Chondrocyte (in vitro differentiated cells): ENCODE results near the gene SLC8A2. TPM values are rescaled to one million over a fixed set of nuclear protein-coding genes. Genes with fewer than 3 reads are reported as not detected.
A peak's percentile ranks its signal among the peaks of the same experiment; 100 is the strongest.

Experiments used
- DNase-seq: peaks from one replicate; pipeline ENCODE4 v3.0.0; 2021; ENCODE audit warnings: mixed read lengths, low spot score
- H3K27ac Mint-ChIP-seq: one replicate; pipeline ENCODE4 v1.8.0; 2021; ENCODE audit warnings: mild to moderate bottlenecking, moderate library complexity, mixed read lengths; ENCODE audit not compliant: unreplicated experiment
- H3K27me3 Mint-ChIP-seq: 2 replicates; pipeline ENCODE4 v1.8.0; 2021; ENCODE audit warnings: low read depth, mixed read lengths
- H3K36me3 Mint-ChIP-seq: 2 replicates; pipeline ENCODE4 v1.8.0; 2021; ENCODE audit warnings: low read depth, mixed read lengths
- H3K4me1 Mint-ChIP-seq: 2 replicates; pipeline ENCODE4 v1.8.0; 2021; ENCODE audit warnings: low read depth, mild to moderate bottlenecking, mixed read lengths
- H3K4me3 Mint-ChIP-seq: one replicate; pipeline ENCODE4 v1.8.0; 2021; ENCODE audit warnings: mild to moderate bottlenecking, moderate library complexity, mixed read lengths; ENCODE audit not compliant: unreplicated experiment
- H3K9me3 Mint-ChIP-seq: 2 replicates; pipeline ENCODE4 v1.8.0; 2021; ENCODE audit warnings: low read depth, mixed read lengths
- total RNA-seq: library from RNA; stranded (reverse); gene quantifications from 3 replicates; pipeline ENCODE4 v1.2.1, GENCODE V29; 2021
- TF ChIP-seq, protein P1 (sequence below): fragments of 200-600 bp; sonication (generic); IDR thresholded peaks from 2 replicates; pipeline ENCODE4 v1.5.0; 2021; ENCODE audit warnings: antibody characterized with exemption, mild to moderate bottlenecking, moderate library complexity

The SLC8A2 gene
- total RNA-seq, 1 donor from 2014 or later: 0.42 TPM

DNA sequence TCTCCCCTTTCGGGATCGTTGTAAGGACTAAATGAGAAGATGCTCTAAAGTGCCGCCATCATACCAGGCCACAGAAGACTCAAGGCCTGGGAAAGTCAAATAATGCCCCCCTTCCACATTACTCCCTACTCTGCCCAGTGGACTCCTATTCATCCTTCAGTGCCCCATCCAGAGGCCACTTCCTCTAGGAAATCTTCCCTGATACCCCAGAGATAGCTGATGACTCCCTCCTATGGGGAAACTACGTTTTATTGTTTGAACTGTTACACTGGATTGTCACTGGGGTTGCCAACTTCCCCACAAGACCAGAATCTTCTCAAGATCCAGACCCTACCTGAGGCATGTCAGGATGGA is 66.5 kb downstream of the SLC8A2 start:
- H3K27ac Mint-ChIP-seq: no peak overlapping the region
- peaks cover 21% of the 10 kb centered on the region for H3K36me3 Mint-ChIP-seq
- no peak overlapping the region for H3K4me3 Mint-ChIP-seq
- no peaks in the 10 kb centered on the region for H3K4me1 Mint-ChIP-seq
- H3K27me3 Mint-ChIP-seq: no peaks in the 10 kb centered on the region
- DNase-seq: no peak
- no peaks in the 10 kb centered on the region for H3K9me3 Mint-ChIP-seq
- TF ChIP-seq, protein P1, sequence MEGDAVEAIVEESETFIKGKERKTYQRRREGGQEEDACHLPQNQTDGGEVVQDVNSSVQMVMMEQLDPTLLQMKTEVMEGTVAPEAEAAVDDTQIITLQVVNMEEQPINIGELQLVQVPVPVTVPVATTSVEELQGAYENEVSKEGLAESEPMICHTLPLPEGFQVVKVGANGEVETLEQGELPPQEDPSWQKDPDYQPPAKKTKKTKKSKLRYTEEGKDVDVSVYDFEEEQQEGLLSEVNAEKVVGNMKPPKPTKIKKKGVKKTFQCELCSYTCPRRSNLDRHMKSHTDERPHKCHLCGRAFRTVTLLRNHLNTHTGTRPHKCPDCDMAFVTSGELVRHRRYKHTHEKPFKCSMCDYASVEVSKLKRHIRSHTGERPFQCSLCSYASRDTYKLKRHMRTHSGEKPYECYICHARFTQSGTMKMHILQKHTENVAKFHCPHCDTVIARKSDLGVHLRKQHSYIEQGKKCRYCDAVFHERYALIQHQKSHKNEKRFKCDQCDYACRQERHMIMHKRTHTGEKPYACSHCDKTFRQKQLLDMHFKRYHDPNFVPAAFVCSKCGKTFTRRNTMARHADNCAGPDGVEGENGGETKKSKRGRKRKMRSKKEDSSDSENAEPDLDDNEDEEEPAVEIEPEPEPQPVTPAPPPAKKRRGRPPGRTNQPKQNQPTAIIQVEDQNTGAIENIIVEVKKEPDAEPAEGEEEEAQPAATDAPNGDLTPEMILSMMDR: no peak

DNA sequence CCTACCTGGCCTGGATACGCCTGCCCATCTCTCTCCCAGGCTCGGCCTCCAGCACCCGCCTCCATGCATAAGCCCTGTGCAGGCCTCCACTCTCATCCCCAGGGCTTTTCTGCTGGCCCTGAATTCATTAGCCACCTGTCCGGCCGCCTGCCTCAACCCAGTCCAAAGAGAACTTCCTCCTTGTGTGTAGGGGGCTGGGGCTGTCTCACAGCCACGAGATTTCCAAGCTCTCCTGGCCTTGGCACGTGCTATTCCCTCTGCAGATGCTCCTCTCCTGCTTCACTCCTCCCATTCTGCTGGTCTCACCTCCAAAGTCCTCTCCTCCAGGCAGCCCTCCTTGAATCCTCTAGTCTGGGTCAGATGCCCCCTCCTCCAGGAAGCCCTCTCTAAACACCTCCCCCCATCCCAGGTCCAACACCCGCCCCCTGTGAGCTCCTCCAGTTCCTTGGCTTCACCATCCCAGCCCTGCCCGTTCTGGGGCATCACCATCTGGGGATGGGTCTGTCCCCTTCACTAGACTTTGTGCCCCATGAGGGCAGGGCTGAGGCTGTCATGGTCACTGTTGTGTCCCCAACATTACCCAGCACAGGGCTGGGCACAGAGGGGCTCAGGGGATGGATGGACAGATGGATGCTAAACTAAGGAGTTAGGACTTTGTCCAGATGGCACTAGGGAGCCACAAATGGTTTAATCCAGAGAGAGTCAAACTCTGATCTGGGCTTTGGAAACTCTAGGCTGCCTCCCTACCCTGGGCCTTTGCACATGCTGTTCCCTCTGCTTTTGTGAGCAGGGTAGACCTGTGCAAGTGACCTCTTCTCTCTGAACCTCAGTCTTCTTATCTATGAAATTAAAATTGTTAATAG is 67.1 kb downstream of the SLC8A2 start:
- H3K9me3 Mint-ChIP-seq: no peaks in the 10 kb centered on the region
- TF ChIP-seq, protein P1: no peak
- no peaks in the 10 kb centered on the region for H3K27me3 Mint-ChIP-seq
- H3K4me3 Mint-ChIP-seq: no peak overlapping the region
- no peak for DNase-seq
- peaks cover 21% of the 10 kb centered on the region for H3K36me3 Mint-ChIP-seq
- H3K27ac Mint-ChIP-seq: no peak overlapping the region
- no peaks in the 10 kb centered on the region for H3K4me1 Mint-ChIP-seq

DNA sequence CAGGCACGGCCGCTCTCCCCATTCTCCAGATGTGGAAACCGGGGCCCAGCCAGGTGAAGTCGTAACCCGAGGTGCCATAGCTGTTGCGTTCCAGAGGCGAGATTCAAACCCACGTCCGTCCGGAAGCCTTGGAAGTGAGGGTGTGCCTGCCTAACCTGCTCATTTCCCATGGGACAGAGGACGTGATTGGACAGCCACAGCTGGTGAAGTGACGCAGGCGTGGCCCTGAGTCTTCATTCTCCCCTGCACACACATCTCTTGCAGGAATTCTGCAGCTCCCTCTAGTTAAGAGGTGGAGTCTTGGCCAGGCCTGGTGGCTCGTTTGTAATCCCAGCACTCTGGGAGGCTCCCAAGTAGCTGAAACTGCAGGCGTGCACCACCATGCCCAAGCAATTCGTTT is 69.2 kb downstream of the SLC8A2 start:
- Mint-ChIP-seq H3K36me3 (peaks cover 9% of the 10 kb centered on the region), H3K9me3 (no peaks in the 10 kb centered on the region), H3K27me3 (no peaks in the 10 kb centered on the region), H3K4me3 (no peak overlapping the region), H3K4me1 (no peaks in the 10 kb centered on the region), H3K27ac (no peak overlapping the region)
- DNase-seq: no peak
- TF ChIP-seq, protein P1: no peak

DNA sequence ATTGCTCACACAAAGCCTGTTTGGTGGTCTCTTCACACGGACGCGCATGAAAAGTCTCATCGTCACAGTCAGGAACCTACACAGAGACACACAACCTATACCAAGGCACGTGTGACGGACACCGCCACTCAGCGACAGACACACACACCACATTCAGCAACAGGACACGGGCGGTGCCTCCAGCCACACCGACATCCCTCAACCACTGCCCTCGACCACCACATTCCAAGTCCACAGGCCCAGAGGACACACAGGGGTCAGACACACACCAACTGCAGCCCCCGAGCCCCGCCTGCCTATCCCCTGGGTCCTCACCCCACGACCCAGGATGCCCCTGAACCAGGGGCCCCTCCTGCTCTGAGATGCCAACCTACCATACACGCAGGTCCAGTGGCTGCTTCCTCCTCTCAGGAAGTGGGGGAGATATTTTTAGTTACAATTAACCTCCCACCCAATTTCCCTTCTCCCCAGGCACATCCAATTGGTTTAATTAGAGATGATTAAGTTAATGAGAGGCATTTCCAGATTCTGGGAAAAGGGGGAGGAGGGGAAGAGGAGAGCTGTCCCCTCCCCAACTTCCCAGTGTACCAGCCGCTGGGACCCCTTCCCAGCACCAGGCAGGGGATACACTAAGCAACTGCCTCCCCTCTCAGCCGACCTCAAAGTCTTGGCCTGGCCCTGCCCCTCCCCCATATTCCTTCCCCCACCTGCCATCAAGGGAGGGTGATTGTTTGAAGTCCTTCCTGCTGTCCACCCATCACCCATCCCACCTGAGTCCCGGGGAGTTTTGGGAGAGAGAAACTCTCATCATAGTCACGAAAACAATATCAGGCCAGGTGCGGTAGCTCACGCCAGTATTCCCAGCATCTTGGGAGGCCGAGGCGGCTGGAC is 72.7 kb downstream of the SLC8A2 start:
- Mint-ChIP-seq H3K9me3 (no peaks in the 10 kb centered on the region), H3K36me3 (no peaks in the 10 kb centered on the region), H3K4me3 (no peak overlapping the region), H3K27me3 (peaks cover 6% of the 10 kb centered on the region), H3K27ac (no peak overlapping the region), H3K4me1 (no peaks in the 10 kb centered on the region)
- DNase-seq: no peak
- TF ChIP-seq, protein P1: no peak

DNA sequence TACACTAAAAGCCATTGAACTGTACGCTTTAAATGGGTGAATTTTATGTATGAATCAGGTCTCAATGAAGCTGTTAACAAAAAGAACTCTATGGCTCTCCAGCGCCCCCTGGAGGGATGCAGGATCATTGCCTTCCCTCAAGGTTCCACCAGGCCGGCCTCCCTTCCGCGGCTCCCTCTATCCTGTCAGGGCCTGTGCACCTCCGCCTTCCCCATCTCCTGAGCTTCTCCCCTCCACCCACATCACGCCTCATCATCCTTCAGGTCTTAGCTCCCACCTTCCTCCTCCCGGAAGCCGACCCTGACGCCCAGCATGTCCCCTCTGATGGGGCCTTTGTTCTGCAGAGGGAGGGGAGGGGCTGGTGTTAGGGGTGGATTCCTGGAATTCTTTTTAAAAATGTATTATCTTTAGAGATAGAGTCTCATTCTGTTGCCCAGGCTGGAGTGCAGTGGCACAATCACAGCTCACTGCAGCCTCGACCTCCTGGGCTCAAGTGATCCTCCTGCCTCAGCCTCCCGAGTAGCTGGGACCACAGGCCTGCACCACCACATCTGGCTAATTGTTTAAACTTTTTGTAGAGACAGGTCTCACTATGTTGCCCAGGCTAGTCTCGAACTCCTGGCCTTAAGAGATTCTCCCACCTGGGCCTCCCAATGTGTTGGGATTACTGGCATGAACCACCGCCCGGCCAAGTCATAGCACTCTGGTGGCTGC is 80.0 kb downstream of the SLC8A2 start:
- H3K9me3 Mint-ChIP-seq: no peaks in the 10 kb centered on the region
- H3K36me3 Mint-ChIP-seq: no peaks in the 10 kb centered on the region
- DNase-seq: no peak
- peaks cover 3% of the 10 kb centered on the region for H3K4me1 Mint-ChIP-seq
- TF ChIP-seq, protein P1: peak; percentile 93
- peaks cover 11% of the 10 kb centered on the region for H3K27me3 Mint-ChIP-seq
- H3K27ac Mint-ChIP-seq: no peak overlapping the region
- H3K4me3 Mint-ChIP-seq: no peak overlapping the region
